GM12878 (cell line): Measurements from ENCODE around the gene SIX5. TPM values are rescaled to one million over a fixed set of nuclear protein-coding genes. Genes with fewer than 3 reads are reported as not detected.

Source experiments
- BHLHE40 ChIP-seq, 2 experiments: fragments of 450-650 bp in 1 of 2; IDR thresholded peaks; 2 replicates each; pipeline ENCODE4 v1.6.1; 2011 to 2017; ENCODE audit warnings: low read depth in 2 of 2, borderline replicate concordance in 1 of 2, improper control_type of control experiment in 1 of 2, low read length in 1 of 2, mild to moderate bottlenecking in 1 of 2
- CBX5 ChIP-seq: sonication (generic); IDR thresholded peaks from 2 replicates; pipeline ENCODE4 v1.6.1; 2016; ENCODE audit warnings: low read depth, moderate library complexity, mild to moderate bottlenecking, inconsistent platforms
- CHD1 ChIP-seq: IDR thresholded peaks from 2 replicates; pipeline ENCODE4 v1.6.1; 2012; ENCODE audit warnings: low read depth, low read length, improper control_type of control experiment
- CREM ChIP-seq: IDR thresholded peaks from 2 replicates; pipeline ENCODE4 v1.6.1; 2014; ENCODE audit warnings: antibody characterized with exemption, low read depth
- E4F1 ChIP-seq: fragments of 450-650 bp; IDR thresholded peaks from 2 replicates; pipeline ENCODE4 v1.6.1; 2018; ENCODE audit warnings: borderline replicate concordance, mild to moderate bottlenecking; ENCODE audit not compliant: partially characterized antibody
- ELK1 ChIP-seq: IDR thresholded peaks from 2 replicates; pipeline ENCODE4 v1.6.1; 2012; ENCODE audit warnings: low read depth, low read length, improper control_type of control experiment
- STAT3 ChIP-seq: IDR thresholded peaks from 2 replicates; pipeline ENCODE4 v1.6.1; 2011; ENCODE audit warnings: low read depth, low read length, improper control_type of control experiment
- USF1 ChIP-seq: IDR thresholded peaks from 2 replicates; pipeline ENCODE4 v1.6.1; 2011; ENCODE audit warnings: borderline replicate concordance, low read depth, mild to moderate bottlenecking, moderate library complexity, mixed read lengths, low read length; ENCODE audit not compliant: insufficient read depth; ENCODE audit errors: extremely low read length
- polyA plus RNA-seq, 11 experiments: library from polyadenylated mRNA; depleted of rRNA in 4 of 11; unstranded in 6 of 11; stranded (reverse) in 5 of 11; fragments of >200 nt; fragmentation: Nextera tagmentation in 4 of 11; fragmentation: Illumina TruSeq in 1 of 11; extraction: Ambion mirVana in 4 of 11; extraction: Trizol in 1 of 11; gene quantifications; 1 replicate in 1 of 11; 2 replicates in 10 of 11; pipeline versions ENCODE4 v1.2.1 to v1.2.3, GENCODE V29; 2011 to 2016; ENCODE audit warnings: inconsistent platforms in 2 of 11, missing spikeins in 2 of 11, low read depth in 1 of 11
- total RNA-seq, 4 experiments: library from RNA; depleted of rRNA in 3 of 4; stranded (reverse); fragments of >200 nt in 3 of 4; fragmentation: Illumina TruSeq in 1 of 4; extraction: Trizol in 1 of 4; gene quantifications; 2 replicates each; pipeline versions ENCODE4 v1.2.1 to v1.2.3, GENCODE V29; 2013 to 2021

SIX5 gene
- total and polyA plus RNA-seq, 10 of the 15 experiments (the other 5 are each of a cell fraction or from before 2014, with no cell fraction given) = 1.9 to 10.5 (median 3.0) TPM; not detected in 2

GRCh38 chr19:45757695-45758094 is 11.4 kb downstream of the SIX5 start (continued):
- no peak for TF ChIP-seq USF1
- TF ChIP-seq STAT3 = no peak
- TF ChIP-seq CBX5 = no peak
- TF ChIP-seq ELK1 = no peak
- no peak for TF ChIP-seq CREM
- TF ChIP-seq BHLHE40 (IDR thresholded peaks at IDR 0.05; ENCODE audit: borderline replicate concordance in 1 of 2, low read depth in 2 of 2, low read length in 1 of 2) = no peak
- no peak for TF ChIP-seq CHD1
- TF ChIP-seq E4F1 = no peak
